GM18526 (cell line): Measurements from ENCODE around the gene GPR137B.

ENCODE experiments used
- POLR2A ChIP-seq: IDR thresholded peaks from 3 replicates; pipeline ENCODE4 v1.6.1; 2011; ENCODE audit not compliant: insufficient read length; ENCODE audit errors: extremely low read depth

The GPR137B gene

GRCh38 chr1:236142253-236143103 is at the start of gene GPR137B:
Gene GPR137B (plus strand): TSS chr1:236142539. CDS start chr1:236142623, 84 bp downstream.
- TF ChIP-seq POLR2A: peak; percentile 46

GRCh38 chr1:236092899-236093298 is 49.4 kb upstream of the GPR137B start:
- TF ChIP-seq POLR2A: no peak

GRCh38 chr1:236095705-236096520 is 46.4 kb upstream of the GPR137B start:
- TF ChIP-seq POLR2A: no peak

- no peak for TF ChIP-seq POLR2A
Measured at GRCh38 chr1:236098267-236098666, 44.1 kb upstream of the GPR137B start.

- TF ChIP-seq POLR2A: no peak
Measured at GRCh38 chr1:236099355-236099974, 42.9 kb upstream of the GPR137B start.

GRCh38 chr1:236100799-236101198 is 41.5 kb upstream of the GPR137B start:
- no peak for TF ChIP-seq POLR2A

- TF ChIP-seq POLR2A: no peak
Measured at GRCh38 chr1:236101233-236102200, 40.8 kb upstream of the GPR137B start.

GRCh38 chr1:236102611-236103010 is 39.7 kb upstream of the GPR137B start:
- TF ChIP-seq POLR2A: no peak

GRCh38 chr1:236103059-236103458 is 39.3 kb upstream of the GPR137B start:
- no peak for TF ChIP-seq POLR2A

- no peak for TF ChIP-seq POLR2A
Measured at GRCh38 chr1:236103646-236104218, 38.6 kb upstream of the GPR137B start.

- no peak for TF ChIP-seq POLR2A
Measured at GRCh38 chr1:236107121-236107907, 35.0 kb upstream of the GPR137B start.

- TF ChIP-seq POLR2A: no peak
Measured at GRCh38 chr1:236108027-236108648, 34.2 kb upstream of the GPR137B start.

- no peak for TF ChIP-seq POLR2A
Measured at GRCh38 chr1:236110137-236110536, 32.2 kb upstream of the GPR137B start.
